Panc1 (cell line): ENCODE data around the gene ST3GAL2.

Experiments
- CTCF ChIP-seq: fragments of 450-650 bp; IDR thresholded peaks from 2 replicates; pipeline ENCODE4 v1.5.1; 2017; ENCODE audit warnings: mild to moderate bottlenecking
- SIN3A ChIP-seq: IDR thresholded peaks from 2 replicates; pipeline ENCODE4 v1.6.1; 2012; ENCODE audit warnings: low read depth, mild to moderate bottlenecking, low read length, moderate library complexity, borderline replicate concordance; ENCODE audit not compliant: insufficient read depth

- TF ChIP-seq CTCF (no peak), SIN3A (no peak)
Observed at GRCh38 chr16:70438585-70438968, 323 bp downstream of the ST3GAL2 start.
